Measurements from ENCODE around the gene PCDHGA2.

The PCDHGA2 gene

GRCh38 chr5:141356133-141356532 is 17.6 kb downstream of the PCDHGA2 start:
- no peak overlapping the region for H2BK15ac ChIP-seq (ENCODE audit: low read depth, poor library complexity, severe bottlenecking)
- WGBS: 80% methylated on average over 5 of the region's 5 CpGs

DNA sequence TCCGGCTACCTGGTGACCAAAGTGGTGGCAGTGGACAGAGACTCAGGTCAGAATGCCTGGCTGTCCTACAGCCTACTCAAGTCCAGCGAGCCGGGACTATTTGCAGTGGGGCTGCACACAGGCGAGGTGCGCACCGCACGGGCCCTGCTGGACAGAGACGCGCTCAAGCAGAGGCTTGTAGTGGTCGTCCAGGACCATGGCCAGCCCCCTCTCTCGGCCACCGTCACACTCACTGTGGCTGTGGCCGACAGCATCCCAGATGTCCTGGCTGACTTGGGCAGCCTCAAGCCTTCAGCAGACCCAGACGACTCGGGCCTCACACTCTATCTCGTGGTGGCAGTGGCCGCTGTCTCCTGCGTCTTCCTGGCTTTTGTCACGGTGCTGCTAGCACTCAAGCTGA is 18.4 kb downstream of the PCDHGA2 start:
- H3K4me1 ChIP-seq (ENCODE audit: control insufficient read depth, insufficient read depth, low read depth, low read length): no peaks in the 10 kb centered on the region
- peaks cover 70% of the 10 kb centered on the region for H3K9me3 ChIP-seq (ENCODE audit: control insufficient read depth, low read length)
- H3K14ac ChIP-seq (ENCODE audit: low read length in 2 of 2): no peak overlapping the region
- H2BK15ac ChIP-seq (ENCODE audit: low read depth, poor library complexity, severe bottlenecking): no peak overlapping the region
- H3K18ac ChIP-seq (ENCODE audit: low read depth in 1 of 2, low read length in 2 of 2): no peak overlapping the region
- H3K23ac ChIP-seq (ENCODE audit: low read length in 2 of 2): no peak overlapping the region
- H3K4me2 ChIP-seq (ENCODE audit: low read length, poor library complexity, severe bottlenecking): no peak overlapping the region
- no peak overlapping the region for H2AK5ac ChIP-seq (ENCODE audit: low read length, severe bottlenecking)
- DNase-seq: no peak
- H3K27ac ChIP-seq (ENCODE audit: low read length, poor library complexity, severe bottlenecking): no peak overlapping the region
- no peaks in the 10 kb centered on the region for H3K36me3 ChIP-seq (ENCODE audit: control insufficient read depth in 1 of 2, insufficient read depth in 2 of 2, low read depth in 1 of 2, low read length in 2 of 2)
- H3K27me3 ChIP-seq (ENCODE audit: control insufficient read depth in 1 of 2, insufficient read depth in 1 of 2, low read length in 2 of 2): no peaks in the 10 kb centered on the region
- H3K4ac ChIP-seq (ENCODE audit: low read depth in 1 of 2, low read length in 2 of 2): no peak overlapping the region
- no peak overlapping the region for H3K9ac ChIP-seq (ENCODE audit: low read length)
- H2BK120ac ChIP-seq (ENCODE audit: low read depth, low read length): no peak overlapping the region
- H2BK12ac ChIP-seq (ENCODE audit: low read length in 2 of 2): no peak overlapping the region
- H4K8ac ChIP-seq (ENCODE audit: low read length): no peak overlapping the region
- H2BK5ac ChIP-seq (ENCODE audit: low read depth, low read length, poor library complexity, severe bottlenecking): no peak overlapping the region
- H4K91ac ChIP-seq (ENCODE audit: low read length): no peak overlapping the region
- H3K79me1 ChIP-seq (replicated peaks; ENCODE audit: low read length, poor library complexity, severe bottlenecking): no peaks in the 10 kb centered on the region
- WGBS: 88% methylated on average over 19 of the region's 19 CpGs
- H3K4me3 ChIP-seq (ENCODE audit: insufficient read depth in 1 of 2, low read depth in 1 of 2, low read length in 2 of 2): peak overlapping the region in 1 of 2 experiments; percentile 19
- H2AFZ ChIP-seq (ENCODE audit: low read depth, low read length): no peak overlapping the region

More at GRCh38 chr5:141356133-141356532, 17.6 kb downstream of the PCDHGA2 start:
- H3K79me1 ChIP-seq (replicated peaks; ENCODE audit: low read length, poor library complexity, severe bottlenecking): no peaks in the 10 kb centered on the region
- H3K4me3 ChIP-seq (ENCODE audit: insufficient read depth in 1 of 2, low read depth in 1 of 2, low read length in 2 of 2): no peak overlapping the region
- no peak overlapping the region for H3K14ac ChIP-seq (ENCODE audit: low read length in 2 of 2)
- no peak for DNase-seq
- no peak overlapping the region for H4K8ac ChIP-seq (ENCODE audit: low read length)
- no peak overlapping the region for H4K91ac ChIP-seq (ENCODE audit: low read length)
- no peak overlapping the region for H2AFZ ChIP-seq (ENCODE audit: low read depth, low read length)
- H3K23ac ChIP-seq (ENCODE audit: low read length in 2 of 2): no peak overlapping the region
- H3K27me3 ChIP-seq (ENCODE audit: control insufficient read depth in 1 of 2, insufficient read depth in 1 of 2, low read length in 2 of 2): no peaks in the 10 kb centered on the region
- H3K9ac ChIP-seq (ENCODE audit: low read length): no peak overlapping the region
- H3K27ac ChIP-seq (ENCODE audit: low read length, poor library complexity, severe bottlenecking): no peak overlapping the region
- no peak overlapping the region for H3K4me2 ChIP-seq (ENCODE audit: low read length, poor library complexity, severe bottlenecking)
- no peaks in the 10 kb centered on the region for H3K36me3 ChIP-seq (ENCODE audit: control insufficient read depth in 1 of 2, insufficient read depth in 2 of 2, low read depth in 1 of 2, low read length in 2 of 2)
- H2BK12ac ChIP-seq (ENCODE audit: low read length in 2 of 2): no peak overlapping the region
- H3K4me1 ChIP-seq (ENCODE audit: control insufficient read depth, insufficient read depth, low read depth, low read length): peaks cover 1% of the 10 kb centered on the region
- no peak overlapping the region for H3K18ac ChIP-seq (ENCODE audit: low read depth in 1 of 2, low read length in 2 of 2)
- H3K9me3 ChIP-seq (ENCODE audit: control insufficient read depth, low read length): peaks cover 69% of the 10 kb centered on the region
- H3K4ac ChIP-seq (ENCODE audit: low read depth in 1 of 2, low read length in 2 of 2): no peak overlapping the region
- H2BK120ac ChIP-seq (ENCODE audit: low read depth, low read length): no peak overlapping the region
- no peak overlapping the region for H2AK5ac ChIP-seq (ENCODE audit: low read length, severe bottlenecking)
- H2BK5ac ChIP-seq (ENCODE audit: low read depth, low read length, poor library complexity, severe bottlenecking): no peak overlapping the region

- H4K8ac ChIP-seq (ENCODE audit: low read length): no peak within 1 kb of the TSS
- no peak within 1 kb of the TSS for H2AK5ac ChIP-seq (ENCODE audit: low read length, severe bottlenecking)
- peak within 1 kb of the TSS in 1 of 2 experiments; percentile 70 for H3K4me3 ChIP-seq (ENCODE audit: insufficient read depth in 1 of 2, low read depth in 1 of 2, low read length in 2 of 2)
- no peak within 1 kb of the TSS for H2BK15ac ChIP-seq (ENCODE audit: low read depth, poor library complexity, severe bottlenecking)
- H4K91ac ChIP-seq (ENCODE audit: low read length): no peak within 1 kb of the TSS
- H3K36me3 ChIP-seq (ENCODE audit: control insufficient read depth in 1 of 2, insufficient read depth in 2 of 2, low read depth in 1 of 2, low read length in 2 of 2): no peaks in the 10 kb centered on the region
- no peak within 1 kb of the TSS for H3K27ac ChIP-seq (ENCODE audit: low read length, poor library complexity, severe bottlenecking)
- H2BK120ac ChIP-seq (ENCODE audit: low read depth, low read length): no peak within 1 kb of the TSS
- peaks cover 78% of the 10 kb centered on the region for H3K9me3 ChIP-seq (ENCODE audit: control insufficient read depth, low read length)
- H3K9ac ChIP-seq (ENCODE audit: low read length): no peak within 1 kb of the TSS
- peak; percentile 1 for DNase-seq
- H2BK12ac ChIP-seq (ENCODE audit: low read length in 2 of 2): no peak within 1 kb of the TSS
- no peak within 1 kb of the TSS for H3K23ac ChIP-seq (ENCODE audit: low read length in 2 of 2)
- no peak within 1 kb of the TSS for H3K14ac ChIP-seq (ENCODE audit: low read length in 2 of 2)
- H3K18ac ChIP-seq (ENCODE audit: low read depth in 1 of 2, low read length in 2 of 2): no peak within 1 kb of the TSS
- no peaks in the 10 kb centered on the region for H3K27me3 ChIP-seq (ENCODE audit: control insufficient read depth in 1 of 2, insufficient read depth in 1 of 2, low read length in 2 of 2)
- 74% methylated on average over 23 of the region's 24 CpGs for WGBS
- no peak within 1 kb of the TSS for H2AFZ ChIP-seq (ENCODE audit: low read depth, low read length)
- H2BK5ac ChIP-seq (ENCODE audit: low read depth, low read length, poor library complexity, severe bottlenecking): no peak within 1 kb of the TSS
- H3K4ac ChIP-seq (ENCODE audit: low read depth in 1 of 2, low read length in 2 of 2): no peak within 1 kb of the TSS
- H3K4me1 ChIP-seq (ENCODE audit: control insufficient read depth, insufficient read depth, low read depth, low read length): no peaks in the 10 kb centered on the region
- H3K4me2 ChIP-seq (ENCODE audit: low read length, poor library complexity, severe bottlenecking): no peak within 1 kb of the TSS
- H3K79me1 ChIP-seq (replicated peaks; ENCODE audit: low read length, poor library complexity, severe bottlenecking): no peaks in the 10 kb centered on the region
Observed at GRCh38 chr5:141359790-141360426, 21.3 kb downstream of the PCDHGA2 start, which contains the start of gene PCDHGB2. TSS of gene PCDHGB2 (plus strand) at chr5:141359994. CDS start at chr5:141360136, 142 bp downstream.

GRCh38 chr5:141360685-141361084 is 22.1 kb downstream of the PCDHGA2 start:
- Histone ChIP-seq H2BK12ac (ENCODE audit: low read length in 2 of 2) (no peak overlapping the region), H3K79me1 (replicated peaks; ENCODE audit: low read length, poor library complexity, severe bottlenecking) (no peaks in the 10 kb centered on the region), H3K36me3 (ENCODE audit: control insufficient read depth in 1 of 2, insufficient read depth in 2 of 2, low read depth in 1 of 2, low read length in 2 of 2) (no peaks in the 10 kb centered on the region), H4K8ac (ENCODE audit: low read length) (no peak overlapping the region), H3K18ac (ENCODE audit: low read depth in 1 of 2, low read length in 2 of 2) (no peak overlapping the region), H2BK5ac (ENCODE audit: low read depth, low read length, poor library complexity, severe bottlenecking) (no peak overlapping the region), H2BK15ac (ENCODE audit: low read depth, poor library complexity, severe bottlenecking) (no peak overlapping the region), H2AFZ (ENCODE audit: low read depth, low read length) (no peak overlapping the region), H3K27me3 (ENCODE audit: control insufficient read depth in 1 of 2, insufficient read depth in 1 of 2, low read length in 2 of 2) (no peaks in the 10 kb centered on the region), H3K9me3 (ENCODE audit: control insufficient read depth, low read length) (peaks cover 81% of the 10 kb centered on the region), H3K4me3 (ENCODE audit: insufficient read depth in 1 of 2, low read depth in 1 of 2, low read length in 2 of 2) (peak overlapping the region in 1 of 2 experiments; percentile 70), H3K14ac (ENCODE audit: low read length in 2 of 2) (no peak overlapping the region), H3K4me2 (ENCODE audit: low read length, poor library complexity, severe bottlenecking) (no peak overlapping the region), H3K23ac (ENCODE audit: low read length in 2 of 2) (no peak overlapping the region), H3K9ac (ENCODE audit: low read length) (no peak overlapping the region), H3K27ac (ENCODE audit: low read length, poor library complexity, severe bottlenecking) (no peak overlapping the region), H3K4me1 (ENCODE audit: control insufficient read depth, insufficient read depth, low read depth, low read length) (no peaks in the 10 kb centered on the region), H2BK120ac (ENCODE audit: low read depth, low read length) (no peak overlapping the region), H4K91ac (ENCODE audit: low read length) (no peak overlapping the region), H3K4ac (ENCODE audit: low read depth in 1 of 2, low read length in 2 of 2) (no peak overlapping the region), H2AK5ac (ENCODE audit: low read length, severe bottlenecking) (no peak overlapping the region)
- DNase-seq: no peak
- WGBS: 87% methylated on average over 12 of the region's 15 CpGs

Data from mesenchymal stem cell (in vitro differentiated cells and primary cell).